ENCODE measurements around the gene HSD17B13. TPM values are rescaled to one million over a fixed set of nuclear protein-coding genes. Genes with fewer than 3 reads are reported as not detected.

The HSD17B13 gene
- under 1 TPM; 0.35 to 0.58 TPM for total RNA-seq
- polyA plus RNA-seq: under 1 TPM in 1 of 2 donors, not detected in 1; 0.14 TPM

GRCh38 chr4:87322754-87323153 is at the start of gene HSD17B13:
Gene HSD17B13 (minus strand): TSS chr4:87322882. CDS start chr4:87322841, 41 bp downstream.
- intact Hi-C loops (cut with micrococcal nuclease): no loop called here

GRCh38 chr4:87370068-87370467 is 47.4 kb upstream of the HSD17B13 start:
- H3K36me3 Mint-ChIP-seq: peaks cover 58 to 61% of the 10 kb centered on the region in 2 donors
- H3K36me3 ChIP-seq (ENCODE audit: insufficient read depth, low read length): peaks cover 26% of the 10 kb centered on the region
- no peaks in the 10 kb centered on the region for H3K27me3 Mint-ChIP-seq
- no peaks in the 10 kb centered on the region for H3K9me3 ChIP-seq (ENCODE audit: control insufficient read depth in 1 of 2, low read length in 2 of 2)
- peaks cover 0 to 4% (median under 1%) of the 10 kb centered on the region in 4 donors for H3K4me1 Mint-ChIP-seq
- ChIA-PET CTCF (ENCODE audit: partially characterized antibody) (interaction anchor here (1.0 to 14.0 kb wide), 2 partner anchors 21 to 99 kb away, joined by 3 to 266 read pairs; partner anchors contain the start of gene HSD17B11), POLR2A (ENCODE audit: partially characterized antibody) (no interaction called here)
- no peak overlapping the region for H3K4me3 ChIP-seq (ENCODE audit: low read length in 2 of 2)
- H3K4me3 Mint-ChIP-seq: no peak overlapping the region
- no peak overlapping the region for H3K27ac ChIP-seq (ENCODE audit: low read depth, low read length)
- no peaks in the 10 kb centered on the region for H3K9me3 Mint-ChIP-seq
- H3K27ac Mint-ChIP-seq: peak overlapping the region in 1 of 7 donors; percentile 55
- no peaks in the 10 kb centered on the region for H3K4me1 ChIP-seq (ENCODE audit: insufficient read depth, low read length)
- intact Hi-C loops (cut with micrococcal nuclease): loop anchor here (10.0 kb wide), 2 partner anchors 55 to 465 kb away; partner anchors contain the start of genes MEPE and NUDT9
- H3K27me3 ChIP-seq (ENCODE audit: insufficient read depth, low read length): no peaks in the 10 kb centered on the region
- DNase-seq: no peak

More at GRCh38 chr4:87322754-87323153, at the start of gene HSD17B13:
- DNase-seq: no peak
- Mint-ChIP-seq H3K4me1 (no peaks in the 10 kb centered on the region), H3K4me3 (no peak within 1 kb of the TSS), H3K27ac (peak within 1 kb of the TSS in 1 of 7 donors; percentile 5), H3K36me3 (peaks cover 0 to 4% of the 10 kb centered on the region in 2 donors), H3K27me3 (no peaks in the 10 kb centered on the region), H3K9me3 (peaks cover 0 to 7% (median 0%) of the 10 kb centered on the region in 8 donors)
- no peaks in the 10 kb centered on the region for H3K4me1 ChIP-seq (ENCODE audit: insufficient read depth, low read length)
- ChIA-PET CTCF (ENCODE audit: partially characterized antibody) (no interaction called here), POLR2A (ENCODE audit: partially characterized antibody) (no interaction called here)
- H3K27me3 ChIP-seq (ENCODE audit: insufficient read depth, low read length): no peaks in the 10 kb centered on the region
- H3K36me3 ChIP-seq (ENCODE audit: insufficient read depth, low read length): no peaks in the 10 kb centered on the region
- H3K9me3 ChIP-seq (ENCODE audit: control insufficient read depth in 1 of 2, low read length in 2 of 2): no peaks in the 10 kb centered on the region
- H3K4me3 ChIP-seq (ENCODE audit: low read length in 2 of 2): no peak within 1 kb of the TSS
- no peak within 1 kb of the TSS for H3K27ac ChIP-seq (ENCODE audit: low read depth, low read length)

- POLR2A ChIA-PET (ENCODE audit: partially characterized antibody): no interaction called here
- DNase-seq: no peak
- no peak overlapping the region for H3K4me3 Mint-ChIP-seq
- Histone ChIP-seq H3K36me3 (ENCODE audit: insufficient read depth, low read length) (peaks cover 33% of the 10 kb centered on the region), H3K9me3 (ENCODE audit: control insufficient read depth in 1 of 2, low read length in 2 of 2) (no peaks in the 10 kb centered on the region), H3K4me3 (ENCODE audit: low read length in 2 of 2) (no peak overlapping the region), H3K27ac (ENCODE audit: low read depth, low read length) (no peak overlapping the region), H3K27me3 (ENCODE audit: insufficient read depth, low read length) (no peaks in the 10 kb centered on the region), H3K4me1 (ENCODE audit: insufficient read depth, low read length) (no peaks in the 10 kb centered on the region)
- peak overlapping the region in 1 of 7 donors; percentile 12 for H3K27ac Mint-ChIP-seq
- intact Hi-C loops (cut with micrococcal nuclease): no loop called here
- peaks cover 0 to 4% (median under 1%) of the 10 kb centered on the region in 4 donors for H3K4me1 Mint-ChIP-seq
- no peaks in the 10 kb centered on the region for H3K27me3 Mint-ChIP-seq
- no peaks in the 10 kb centered on the region for H3K9me3 Mint-ChIP-seq
- CTCF ChIA-PET (ENCODE audit: partially characterized antibody): no interaction called here
- H3K36me3 Mint-ChIP-seq: peaks cover 63 to 67% of the 10 kb centered on the region in 2 donors
These were observed 44.0 kb upstream of the HSD17B13 start for GRCh38 chr4:87366521-87367162.

GRCh38 chr4:87365348-87365747 is 42.7 kb upstream of the HSD17B13 start:
- H3K27ac ChIP-seq (ENCODE audit: low read depth, low read length): no peak overlapping the region
- no peaks in the 10 kb centered on the region for H3K4me1 ChIP-seq (ENCODE audit: insufficient read depth, low read length)
- Mint-ChIP-seq H3K27ac (peak overlapping the region in 1 of 7 donors; percentile 55), H3K4me3 (no peak overlapping the region), H3K4me1 (peaks cover 0 to 1% (median 0%) of the 10 kb centered on the region in 4 donors), H3K36me3 (peaks cover 57 to 65% of the 10 kb centered on the region in 2 donors), H3K27me3 (no peaks in the 10 kb centered on the region), H3K9me3 (no peaks in the 10 kb centered on the region)
- ChIA-PET CTCF (ENCODE audit: partially characterized antibody) (no interaction called here), POLR2A (ENCODE audit: partially characterized antibody) (no interaction called here)
- no peaks in the 10 kb centered on the region for H3K27me3 ChIP-seq (ENCODE audit: insufficient read depth, low read length)
- no peak for DNase-seq
- H3K9me3 ChIP-seq (ENCODE audit: control insufficient read depth in 1 of 2, low read length in 2 of 2): no peaks in the 10 kb centered on the region
- peaks cover 31% of the 10 kb centered on the region for H3K36me3 ChIP-seq (ENCODE audit: insufficient read depth, low read length)
- no peak overlapping the region for H3K4me3 ChIP-seq (ENCODE audit: low read length in 2 of 2)
- intact Hi-C loops (cut with micrococcal nuclease): no loop called here

GRCh38 chr4:87363552-87363951 is 40.9 kb upstream of the HSD17B13 start:
- H3K27ac Mint-ChIP-seq: no peak overlapping the region
- CTCF ChIA-PET (ENCODE audit: partially characterized antibody): interaction anchor here (0.6 to 2.9 kb wide), 5 partner anchors 11 to 244 kb away, joined by 3 to 15 read pairs (median 5); no protein-coding TSS in a partner anchor
- no peak overlapping the region for H3K4me3 Mint-ChIP-seq
- Histone ChIP-seq H3K27me3 (ENCODE audit: insufficient read depth, low read length) (no peaks in the 10 kb centered on the region), H3K36me3 (ENCODE audit: insufficient read depth, low read length) (peaks cover 42% of the 10 kb centered on the region), H3K9me3 (ENCODE audit: control insufficient read depth in 1 of 2, low read length in 2 of 2) (no peaks in the 10 kb centered on the region), H3K27ac (ENCODE audit: low read depth, low read length) (no peak overlapping the region), H3K4me3 (ENCODE audit: low read length in 2 of 2) (no peak overlapping the region), H3K4me1 (ENCODE audit: insufficient read depth, low read length) (no peaks in the 10 kb centered on the region)
- peaks cover 49 to 61% of the 10 kb centered on the region in 2 donors for H3K36me3 Mint-ChIP-seq
- no peak for DNase-seq
- H3K27me3 Mint-ChIP-seq: no peaks in the 10 kb centered on the region
- POLR2A ChIA-PET (ENCODE audit: partially characterized antibody): no interaction called here
- H3K9me3 Mint-ChIP-seq: no peaks in the 10 kb centered on the region
- no peaks in the 10 kb centered on the region for H3K4me1 Mint-ChIP-seq
- intact Hi-C loops (cut with micrococcal nuclease): no loop called here

GRCh38 chr4:87360338-87360935 is 37.8 kb upstream of the HSD17B13 start:
- POLR2A ChIA-PET (ENCODE audit: partially characterized antibody): no interaction called here
- H3K9me3 ChIP-seq (ENCODE audit: control insufficient read depth in 1 of 2, low read length in 2 of 2): no peaks in the 10 kb centered on the region
- no peaks in the 10 kb centered on the region for H3K27me3 ChIP-seq (ENCODE audit: insufficient read depth, low read length)
- no peak overlapping the region for H3K4me3 Mint-ChIP-seq
- H3K9me3 Mint-ChIP-seq: no peaks in the 10 kb centered on the region
- H3K4me1 Mint-ChIP-seq: no peaks in the 10 kb centered on the region
- no peak overlapping the region for H3K4me3 ChIP-seq (ENCODE audit: low read length in 2 of 2)
- peaks cover 48 to 61% of the 10 kb centered on the region in 2 donors for H3K36me3 Mint-ChIP-seq
- H3K27me3 Mint-ChIP-seq: no peaks in the 10 kb centered on the region
- H3K27ac ChIP-seq (ENCODE audit: low read depth, low read length): no peak overlapping the region
- H3K4me1 ChIP-seq (ENCODE audit: insufficient read depth, low read length): no peaks in the 10 kb centered on the region
- intact Hi-C loops (cut with micrococcal nuclease): no loop called here
- H3K36me3 ChIP-seq (ENCODE audit: insufficient read depth, low read length): peaks cover 39% of the 10 kb centered on the region
- no peak for DNase-seq
- H3K27ac Mint-ChIP-seq: peak overlapping the region in 1 of 7 donors; percentile 42
- CTCF ChIA-PET (ENCODE audit: partially characterized antibody): interaction anchor here (1.1 kb wide), 1 partner anchor 210 kb away, joined by 3 read pairs; no protein-coding TSS in a partner anchor

- no peaks in the 10 kb centered on the region for H3K4me1 Mint-ChIP-seq
- H3K27ac Mint-ChIP-seq: no peak overlapping the region
- Histone ChIP-seq H3K4me1 (ENCODE audit: insufficient read depth, low read length) (no peaks in the 10 kb centered on the region), H3K9me3 (ENCODE audit: control insufficient read depth in 1 of 2, low read length in 2 of 2) (no peaks in the 10 kb centered on the region), H3K27me3 (ENCODE audit: insufficient read depth, low read length) (no peaks in the 10 kb centered on the region), H3K4me3 (ENCODE audit: low read length in 2 of 2) (no peak overlapping the region), H3K36me3 (ENCODE audit: insufficient read depth, low read length) (peaks cover 38% of the 10 kb centered on the region), H3K27ac (ENCODE audit: low read depth, low read length) (no peak overlapping the region)
- intact Hi-C loops (cut with micrococcal nuclease): no loop called here
- H3K36me3 Mint-ChIP-seq: peaks cover 54 to 61% of the 10 kb centered on the region in 2 donors
- POLR2A ChIA-PET (ENCODE audit: partially characterized antibody): no interaction called here
- H3K4me3 Mint-ChIP-seq: no peak overlapping the region
- H3K27me3 Mint-ChIP-seq: no peaks in the 10 kb centered on the region
- no peak for DNase-seq
- no peaks in the 10 kb centered on the region for H3K9me3 Mint-ChIP-seq
- CTCF ChIA-PET (ENCODE audit: partially characterized antibody): interaction anchor here (1.1 kb wide), 1 partner anchor 209 kb away, joined by 3 read pairs; no protein-coding TSS in a partner anchor
These were observed 36.6 kb upstream of the HSD17B13 start for GRCh38 chr4:87359258-87359657.

Measured in CD4-positive, alpha-beta memory T cell (primary cell).